Loucy (cell line): ENCODE data around the gene MACROD2.

Experiments
- EZH2phosphoT487 ChIP-seq: fragments of 200-600 bp; IDR thresholded peaks from 2 replicates; pipeline ENCODE4 v1.6.1; 2018; ENCODE audit warnings: antibody characterized with exemption, mild to moderate bottlenecking, moderate library complexity, borderline replicate concordance
- TF ChIP-seq, protein P1 (sequence below): fragments of 200-600 bp; sonication (generic); conservative IDR thresholded peaks from 2 replicates; pipeline ENCODE4 v1.5.1; 2014; ENCODE audit warnings: mild to moderate bottlenecking, antibody characterized with exemption, low read length

DNA sequence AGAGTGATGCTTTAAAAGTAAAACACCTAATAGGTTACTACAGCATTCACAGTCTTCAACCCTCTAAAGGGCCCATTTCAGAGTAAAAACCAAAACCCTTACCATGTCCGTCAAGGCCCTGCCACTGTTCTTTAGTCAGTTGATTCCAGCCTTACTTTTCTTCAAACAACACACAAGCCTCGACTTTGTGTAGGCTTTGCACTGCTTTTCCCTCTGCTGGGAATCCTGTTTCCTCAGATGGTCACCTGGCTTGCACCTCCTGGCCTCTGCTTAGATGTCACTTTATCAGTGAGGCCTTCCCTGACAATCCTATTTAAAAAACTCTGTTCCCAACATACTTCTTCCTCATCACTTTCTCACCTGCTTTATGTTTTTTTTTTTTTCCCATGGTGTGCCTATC lies 419.2 kb downstream of the MACROD2 start:
- TF ChIP-seq, protein P1, sequence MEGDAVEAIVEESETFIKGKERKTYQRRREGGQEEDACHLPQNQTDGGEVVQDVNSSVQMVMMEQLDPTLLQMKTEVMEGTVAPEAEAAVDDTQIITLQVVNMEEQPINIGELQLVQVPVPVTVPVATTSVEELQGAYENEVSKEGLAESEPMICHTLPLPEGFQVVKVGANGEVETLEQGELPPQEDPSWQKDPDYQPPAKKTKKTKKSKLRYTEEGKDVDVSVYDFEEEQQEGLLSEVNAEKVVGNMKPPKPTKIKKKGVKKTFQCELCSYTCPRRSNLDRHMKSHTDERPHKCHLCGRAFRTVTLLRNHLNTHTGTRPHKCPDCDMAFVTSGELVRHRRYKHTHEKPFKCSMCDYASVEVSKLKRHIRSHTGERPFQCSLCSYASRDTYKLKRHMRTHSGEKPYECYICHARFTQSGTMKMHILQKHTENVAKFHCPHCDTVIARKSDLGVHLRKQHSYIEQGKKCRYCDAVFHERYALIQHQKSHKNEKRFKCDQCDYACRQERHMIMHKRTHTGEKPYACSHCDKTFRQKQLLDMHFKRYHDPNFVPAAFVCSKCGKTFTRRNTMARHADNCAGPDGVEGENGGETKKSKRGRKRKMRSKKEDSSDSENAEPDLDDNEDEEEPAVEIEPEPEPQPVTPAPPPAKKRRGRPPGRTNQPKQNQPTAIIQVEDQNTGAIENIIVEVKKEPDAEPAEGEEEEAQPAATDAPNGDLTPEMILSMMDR = no peak
- TF ChIP-seq EZH2phosphoT487 = no peak
